HG03457 (cell line): ENCODE measurements around the gene COL2A1.

ENCODE experiments used
- ATAC-seq: cut with Tn5 transposase; IDR thresholded peaks from one replicate; pipeline ENCODE4 v1.9.1; 2021; ENCODE audit warnings: moderate number of reproducible peaks; ENCODE audit not compliant: unreplicated experiment

COL2A1 gene

GRCh38 chr12:48031135-48031960 is 27.1 kb upstream of the COL2A1 start:
- ATAC-seq: no peak

DNA sequence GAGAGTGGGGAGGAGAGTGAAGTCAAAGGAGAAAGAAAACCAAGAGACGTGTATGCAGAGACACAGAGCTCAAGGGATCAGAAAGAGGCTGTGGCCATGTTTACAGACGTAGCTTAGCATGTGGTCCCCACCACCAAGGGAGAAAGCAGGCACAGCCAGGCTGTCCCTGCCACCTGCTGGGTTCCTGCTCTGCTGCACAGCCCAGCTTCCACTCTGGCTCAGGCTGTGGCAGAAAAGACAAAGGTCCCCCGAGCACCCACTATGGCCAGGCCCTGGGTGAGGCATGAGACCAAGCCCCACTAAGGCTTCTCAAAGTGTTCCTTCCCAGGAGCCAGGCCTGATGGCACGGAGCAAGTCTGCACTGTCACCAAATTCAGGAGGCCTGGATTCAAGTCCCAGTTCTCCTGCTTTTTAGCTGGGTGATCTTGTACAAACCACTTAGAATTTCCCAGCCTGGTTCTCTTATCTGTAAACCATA is 25.9 kb upstream of the COL2A1 start:
- ATAC-seq: no peak

DNA sequence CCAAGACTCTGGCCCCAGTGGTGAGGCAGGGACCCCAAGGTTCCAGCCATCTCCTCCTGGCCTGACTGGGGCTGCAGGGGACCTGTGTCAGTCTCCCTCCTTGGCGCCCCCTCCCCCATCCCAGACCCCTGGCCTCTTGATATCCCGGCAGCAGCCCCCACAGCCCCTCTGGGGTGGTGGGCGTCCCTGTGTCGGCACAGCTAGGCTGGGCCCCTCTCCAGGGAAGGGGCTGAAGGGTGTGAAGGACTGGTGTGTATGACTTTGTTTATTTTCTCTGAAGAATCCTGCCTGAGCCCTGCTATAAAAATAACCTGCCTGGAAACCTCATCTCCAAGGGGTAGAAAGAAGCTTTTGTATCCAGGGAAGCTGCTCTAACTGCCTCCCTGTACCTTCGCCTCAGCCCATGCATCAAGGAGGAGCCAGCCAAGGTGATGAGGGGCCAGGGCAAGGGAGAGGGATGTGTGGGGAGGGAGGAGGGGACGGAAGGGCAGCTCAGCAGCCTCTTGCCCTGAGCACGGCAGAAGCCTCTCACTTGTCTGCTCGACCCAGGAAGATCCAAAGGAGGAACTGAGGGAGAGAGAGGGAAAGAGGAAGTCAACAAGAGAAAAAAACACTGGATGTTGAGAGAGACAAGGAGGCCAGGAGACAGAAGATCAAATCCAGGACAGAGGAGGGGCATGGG is 25.4 kb upstream of the COL2A1 start:
- ATAC-seq: no peak

DNA sequence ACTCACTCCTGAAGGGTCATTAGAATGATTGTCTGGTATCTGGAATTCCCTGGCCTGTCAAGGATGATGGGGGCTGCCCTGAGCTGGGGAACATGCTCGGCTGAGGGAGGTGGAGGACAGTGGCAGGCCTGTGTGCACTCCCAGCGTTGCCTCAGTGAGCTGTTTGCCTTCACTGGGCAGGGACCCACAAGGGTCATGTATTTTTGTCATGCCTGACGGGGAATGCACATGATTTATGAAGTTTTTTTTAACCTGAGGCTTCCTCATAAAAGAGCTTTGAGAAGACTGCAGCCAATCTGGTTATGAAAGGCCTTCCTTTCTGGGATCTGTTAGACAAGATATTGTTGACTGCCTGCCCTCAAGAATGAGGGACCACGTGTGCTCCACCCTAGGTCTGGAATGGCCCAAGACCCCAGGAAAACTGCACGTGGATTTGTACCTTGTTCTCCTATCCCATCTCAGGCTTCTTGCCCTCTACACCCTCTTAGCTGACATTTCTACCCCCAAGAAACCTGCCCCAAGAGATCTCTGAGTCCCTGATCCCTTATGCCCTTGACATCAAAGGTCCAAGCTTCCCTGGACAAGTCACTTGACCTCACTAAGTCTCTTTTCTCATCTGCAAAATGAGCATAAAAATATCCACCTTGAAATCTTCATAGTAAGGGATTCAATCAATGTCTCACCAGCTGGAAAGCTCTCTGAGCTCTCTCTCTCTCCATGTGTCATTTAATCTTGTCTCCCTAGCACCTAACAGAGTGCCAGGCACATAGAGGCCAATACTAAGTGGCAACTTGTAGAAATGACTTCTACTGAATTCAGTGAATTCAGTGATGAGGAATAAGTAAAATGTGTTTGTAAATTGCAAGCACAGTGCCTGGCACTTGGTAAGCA is 24.5 kb upstream of the COL2A1 start:
- no peak for ATAC-seq

- no peak for ATAC-seq
Measured at GRCh38 chr12:48027183-48028002, 23.1 kb upstream of the COL2A1 start.

DNA sequence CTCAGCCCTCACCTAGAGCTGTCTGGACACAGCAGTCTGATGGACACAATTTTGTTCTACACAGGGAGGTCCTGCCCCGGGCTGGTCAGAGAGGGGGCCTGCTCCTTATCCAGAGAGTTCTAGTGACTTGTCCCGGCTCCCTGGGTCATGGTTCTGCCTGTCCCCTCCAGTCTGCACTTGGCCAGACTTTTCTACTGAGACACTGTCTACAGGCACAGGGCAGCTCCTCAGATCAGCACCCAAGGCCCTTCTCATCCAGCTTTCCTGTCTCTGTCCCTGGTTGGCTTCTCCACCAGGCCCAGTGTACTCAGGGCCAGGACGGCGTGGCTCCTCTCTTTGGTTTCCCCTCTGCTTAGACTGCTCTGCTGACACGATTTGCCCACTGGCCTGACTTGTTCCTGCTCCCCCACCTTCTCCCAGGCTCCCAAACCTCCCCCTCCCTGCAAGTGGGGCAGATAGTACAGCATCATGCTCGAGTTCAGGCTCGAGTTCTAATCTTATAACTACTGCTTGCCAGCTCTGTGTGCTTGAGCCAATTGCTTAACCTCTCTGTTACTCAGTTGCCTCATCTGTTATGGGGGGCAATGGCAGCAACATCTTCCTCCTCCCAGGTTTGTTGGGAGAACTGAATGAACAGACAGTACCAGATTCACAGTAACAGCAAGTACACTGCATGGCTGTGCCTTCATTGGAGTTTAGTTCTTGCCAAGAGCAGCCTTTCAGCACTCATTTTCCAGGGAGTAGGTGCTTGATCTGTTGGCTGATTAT is 22.0 kb upstream of the COL2A1 start:
- no peak for ATAC-seq

DNA sequence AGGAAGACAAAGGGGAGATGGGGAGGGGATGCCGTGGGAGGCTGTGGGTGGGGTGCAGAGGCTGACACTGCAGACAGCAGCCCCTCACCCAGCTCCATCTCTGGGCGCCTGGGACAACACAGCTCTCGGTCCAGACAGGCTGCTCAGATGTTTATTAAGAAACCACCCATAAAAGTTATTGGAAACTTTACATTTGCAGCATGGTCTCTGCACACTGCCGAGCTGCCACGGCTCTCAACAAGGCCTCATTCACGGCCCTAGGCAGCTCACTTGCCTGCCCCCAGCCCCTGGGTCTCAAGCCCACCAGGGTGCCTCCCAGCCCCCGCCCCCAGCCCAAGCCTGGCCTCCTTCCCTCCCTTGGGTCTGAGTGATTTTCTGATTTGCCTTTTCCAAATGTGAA is 21.0 kb upstream of the COL2A1 start:
- no peak for ATAC-seq

GRCh38 chr12:48024735-48025134 is 20.5 kb upstream of the COL2A1 start:
- no peak for ATAC-seq

DNA sequence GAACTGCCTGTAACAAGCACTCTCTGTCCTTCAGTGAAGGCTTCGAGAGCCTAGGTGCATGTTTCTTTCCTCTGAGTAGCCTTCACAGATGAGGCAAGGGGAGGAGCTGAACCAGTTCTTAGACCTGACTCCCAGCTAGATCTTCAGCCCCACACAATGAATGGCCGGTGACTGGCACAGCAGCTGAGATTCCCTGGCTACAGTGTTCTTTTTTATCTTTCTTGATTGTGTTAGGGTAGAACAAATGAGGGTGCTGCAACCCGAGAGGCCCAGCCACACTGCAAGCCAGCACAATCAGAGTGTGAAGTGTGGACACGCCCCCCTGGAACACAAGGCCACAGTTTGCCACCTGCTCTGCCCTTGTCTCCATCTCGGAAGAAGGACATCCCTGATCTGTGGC is 19.1 kb upstream of the COL2A1 start:
- ATAC-seq: no peak

DNA sequence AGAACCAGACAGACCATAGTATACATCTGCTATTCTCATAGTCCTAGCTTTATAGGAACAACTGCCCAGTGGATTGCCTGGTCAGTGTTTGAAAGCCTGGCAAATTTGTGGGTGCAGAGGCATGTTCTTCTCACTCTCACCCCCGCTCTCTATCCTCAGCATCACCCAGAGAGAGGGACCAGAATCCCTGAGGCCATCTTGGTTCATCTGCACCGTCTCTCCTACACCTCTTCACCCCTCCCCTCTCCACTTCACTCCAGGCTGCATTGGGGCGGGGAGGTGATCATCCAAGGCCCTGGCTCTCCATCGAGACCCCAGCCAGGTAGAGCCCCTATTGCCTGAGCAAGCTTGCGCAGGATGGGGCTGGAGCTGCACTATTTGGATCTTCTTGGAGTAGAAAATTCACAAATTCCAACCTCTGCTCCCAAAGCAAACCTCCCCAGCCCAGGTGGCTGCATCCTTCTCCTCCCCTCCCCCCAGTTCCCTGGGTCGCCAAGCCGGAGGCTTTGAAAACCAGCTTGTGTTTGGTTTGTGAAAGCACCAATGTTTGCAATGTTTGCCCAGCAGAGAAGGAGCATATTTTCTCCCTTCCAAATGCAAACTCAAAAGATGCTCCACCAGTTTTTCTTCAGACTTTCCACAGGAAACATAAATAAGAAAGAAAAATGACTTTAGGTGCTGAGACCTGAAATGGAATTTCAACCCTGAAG is 18.6 kb upstream of the COL2A1 start:
- ATAC-seq: no peak

DNA sequence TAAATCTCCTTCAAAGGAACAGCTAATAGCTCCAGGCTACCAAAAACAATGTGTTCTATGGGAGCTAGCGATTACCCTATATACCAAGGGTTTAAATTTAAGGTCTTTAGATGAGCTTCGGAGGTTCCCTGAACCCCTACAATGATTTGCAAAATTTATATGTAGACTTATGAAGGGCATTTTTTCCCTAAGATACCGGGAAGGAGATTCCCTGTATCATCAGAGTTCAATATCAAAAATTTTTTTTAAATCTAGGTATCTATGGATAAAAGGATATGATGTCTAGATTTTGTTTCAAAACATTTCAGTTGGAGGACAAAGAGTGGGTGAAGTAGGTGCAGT is 17.9 kb upstream of the COL2A1 start:
- ATAC-seq: no peak

GRCh38 chr12:48021485-48022179 is 17.4 kb upstream of the COL2A1 start:
- no peak for ATAC-seq

DNA sequence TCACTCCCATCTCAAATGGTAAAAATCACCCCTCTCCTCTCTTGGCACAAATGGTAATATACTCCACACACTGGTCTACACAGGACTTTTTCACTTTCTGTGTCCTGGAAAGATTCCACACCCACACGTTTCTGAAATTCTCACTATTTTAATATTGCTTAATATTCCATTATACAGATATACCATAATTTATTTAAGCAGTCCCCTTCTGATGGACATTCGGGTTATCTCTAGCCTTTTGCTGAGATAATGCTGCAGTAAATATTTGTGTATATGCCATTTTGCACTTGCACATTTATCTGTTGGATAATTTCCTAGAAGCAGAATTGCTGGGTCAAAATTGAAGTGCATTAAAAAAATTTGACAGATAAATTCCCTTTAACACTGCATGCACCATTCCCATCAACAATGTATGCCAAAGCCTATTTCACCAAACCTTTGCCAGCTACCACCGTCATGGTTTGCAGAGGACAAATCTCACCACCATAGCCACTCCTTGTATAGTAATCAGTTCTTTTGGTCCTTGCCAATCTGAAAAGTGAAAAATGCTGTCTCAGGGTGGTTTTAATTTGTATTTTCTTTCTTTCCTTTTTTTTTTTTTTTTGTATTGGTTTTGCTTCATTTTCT is 15.5 kb upstream of the COL2A1 start:
- no peak for ATAC-seq

- no peak for ATAC-seq
Measured at GRCh38 chr12:48018618-48018995, 14.3 kb upstream of the COL2A1 start.

- ATAC-seq: no peak
Measured at GRCh38 chr12:48017921-48018617, 13.8 kb upstream of the COL2A1 start.

DNA sequence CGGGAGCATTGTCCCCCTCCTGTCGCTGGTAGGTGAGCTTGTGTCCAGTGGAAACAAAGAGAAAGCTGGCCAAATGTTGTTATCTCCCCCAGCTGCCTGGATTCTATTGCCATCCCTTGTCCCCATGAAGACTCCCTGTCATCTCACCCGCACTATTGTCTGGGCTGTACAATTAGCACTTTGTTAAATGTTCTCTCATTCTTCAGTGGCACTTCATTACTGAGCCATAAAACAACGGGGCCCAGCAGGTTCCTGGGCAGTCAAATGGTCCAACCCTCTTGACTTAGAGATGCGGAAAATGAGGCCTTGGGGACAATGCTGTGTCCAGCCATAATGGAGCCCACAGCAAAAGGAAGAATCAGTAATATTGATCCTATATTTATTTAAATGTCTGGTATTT is 13.2 kb upstream of the COL2A1 start:
- ATAC-seq: no peak

GRCh38 chr12:48016373-48017020 is 12.2 kb upstream of the COL2A1 start:
- ATAC-seq: no peak
